IPS-11a (cell line): ENCODE data around the gene CSF1.

ENCODE experiments used
- H3K4me3 ChIP-seq: one replicate; pipeline ENCODE4 v1.5.1; 2013; ENCODE audit warnings: low read depth, low read length, control low read depth

The CSF1 gene

GRCh38 chr1:109975718-109976117 is 65.1 kb downstream of the CSF1 start:
- H3K4me3 ChIP-seq, result no peak overlapping the region

GRCh38 chr1:109976762-109977161 is 66.1 kb downstream of the CSF1 start:
- H3K4me3 ChIP-seq, result no peak overlapping the region

- H3K4me3 ChIP-seq, result no peak overlapping the region
Measured at GRCh38 chr1:109977225-109977624, 66.6 kb downstream of the CSF1 start.

GRCh38 chr1:109977657-109978378 is 67.2 kb downstream of the CSF1 start:
- no peak overlapping the region for H3K4me3 ChIP-seq

GRCh38 chr1:109978761-109979488 is 68.3 kb downstream of the CSF1 start:
- H3K4me3 ChIP-seq, result no peak overlapping the region

- no peak overlapping the region for H3K4me3 ChIP-seq
Measured at GRCh38 chr1:109979489-109980091, 68.9 kb downstream of the CSF1 start.
